AG20443 (cell line): Measurements from ENCODE around the gene CEND1.

Source experiments
- DNase-seq: peaks from one replicate; pipeline ENCODE4 v3.0.0; 2012; ENCODE audit warnings: low spot score, mixed read lengths

The CEND1 gene

GRCh38 chr11:789943-790342 is at the start of gene CEND1:
Gene CEND1 (minus strand): TSS chr11:790090. CDS start chr11:788576, 1,514 bp downstream.
- DNase-seq = peak; percentile 85

- DNase-seq = no peak
These were observed 49.4 kb upstream of the CEND1 start for GRCh38 chr11:839280-839623.

- peak; percentile 49 for DNase-seq
These were observed 48.8 kb upstream of the CEND1 start for GRCh38 chr11:838441-839279.

- no peak for DNase-seq
These were observed 48.1 kb upstream of the CEND1 start for GRCh38 chr11:837990-838307.

- no peak for DNase-seq
These were observed 47.5 kb upstream of the CEND1 start for GRCh38 chr11:837189-837989.

GRCh38 chr11:836700-837099 is 46.8 kb upstream of the CEND1 start:
- DNase-seq = no peak

- no peak for DNase-seq
These were observed 46.4 kb upstream of the CEND1 start for GRCh38 chr11:836274-836673.

GRCh38 chr11:834371-835316 is 44.8 kb upstream of the CEND1 start:
- peak; percentile 71 for DNase-seq

- DNase-seq = no peak
These were observed 44.0 kb upstream of the CEND1 start for GRCh38 chr11:833849-834311.

GRCh38 chr11:833114-833791 is 43.4 kb upstream of the CEND1 start:
- DNase-seq = peak; percentile 67

- DNase-seq = peak; percentile 84
These were observed 42.7 kb upstream of the CEND1 start, which contains the start of gene CD151 for GRCh38 chr11:832529-833113. Gene CD151 (plus strand): TSS chr11:832952. CDS start chr11:836070, 3,118 bp downstream.

- DNase-seq = no peak
These were observed 42.2 kb upstream of the CEND1 start for GRCh38 chr11:831961-832528.

- no peak for DNase-seq
These were observed 41.4 kb upstream of the CEND1 start for GRCh38 chr11:831118-831864.

- peak; percentile 79 for DNase-seq
These were observed 40.6 kb upstream of the CEND1 start for GRCh38 chr11:830295-831117.

GRCh38 chr11:829847-830294 is 40.0 kb upstream of the CEND1 start:
- DNase-seq = no peak

- no peak for DNase-seq
These were observed 39.4 kb upstream of the CEND1 start for GRCh38 chr11:829176-829846.

- no peak for DNase-seq
These were observed 38.8 kb upstream of the CEND1 start for GRCh38 chr11:828506-829175.

GRCh38 chr11:827897-828192 is 38.0 kb upstream of the CEND1 start, which contains the start of gene CRACR2B:
Gene CRACR2B (plus strand): TSS chr11:827919. CDS start chr11:828608, 689 bp downstream.
- no peak for DNase-seq
